Measurements from ENCODE around the gene ZNF750.

Gene ZNF750

DNA sequence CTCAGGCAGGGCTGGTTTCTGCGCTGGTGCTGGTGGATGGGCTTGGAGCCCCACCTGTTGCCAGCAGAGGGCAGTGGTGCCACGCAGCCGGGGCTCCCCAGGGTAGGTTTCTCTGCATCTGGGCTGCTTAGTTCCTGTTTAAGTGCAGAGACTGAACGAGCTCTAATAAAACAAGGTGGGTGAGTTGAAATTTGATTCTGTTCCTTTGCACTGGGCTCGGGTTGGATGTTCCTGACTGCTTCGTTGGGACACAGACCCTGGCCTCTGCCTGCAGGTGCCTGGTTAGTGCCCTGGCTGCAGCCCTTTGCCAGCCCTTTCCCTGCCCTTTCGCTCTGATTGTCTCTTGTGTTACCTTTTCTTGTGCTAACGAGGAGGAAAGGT is 57.9 kb downstream of the ZNF750 start:
- H3K4me3 ChIP-seq (ENCODE audit: low read length), result no peak overlapping the region
- H3K9ac ChIP-seq (ENCODE audit: low read depth, low read length), result no peak overlapping the region
- H3K9me3 ChIP-seq (ENCODE audit: insufficient read depth, low read depth, low read length), result no peaks in the 10 kb centered on the region
- peaks cover 3% of the 10 kb centered on the region; the same call in 1 of the 2 replicates for H3K4me1 ChIP-seq (ENCODE audit: insufficient read depth, low read length)
- no peak overlapping the region for H3K27ac ChIP-seq (ENCODE audit: low read length)
- peaks cover 36% of the 10 kb centered on the region for H3K36me3 ChIP-seq (ENCODE audit: insufficient read depth, low read depth, low read length)
- H3K27me3 ChIP-seq (ENCODE audit: insufficient read depth, low read length), result no peaks in the 10 kb centered on the region

DNA sequence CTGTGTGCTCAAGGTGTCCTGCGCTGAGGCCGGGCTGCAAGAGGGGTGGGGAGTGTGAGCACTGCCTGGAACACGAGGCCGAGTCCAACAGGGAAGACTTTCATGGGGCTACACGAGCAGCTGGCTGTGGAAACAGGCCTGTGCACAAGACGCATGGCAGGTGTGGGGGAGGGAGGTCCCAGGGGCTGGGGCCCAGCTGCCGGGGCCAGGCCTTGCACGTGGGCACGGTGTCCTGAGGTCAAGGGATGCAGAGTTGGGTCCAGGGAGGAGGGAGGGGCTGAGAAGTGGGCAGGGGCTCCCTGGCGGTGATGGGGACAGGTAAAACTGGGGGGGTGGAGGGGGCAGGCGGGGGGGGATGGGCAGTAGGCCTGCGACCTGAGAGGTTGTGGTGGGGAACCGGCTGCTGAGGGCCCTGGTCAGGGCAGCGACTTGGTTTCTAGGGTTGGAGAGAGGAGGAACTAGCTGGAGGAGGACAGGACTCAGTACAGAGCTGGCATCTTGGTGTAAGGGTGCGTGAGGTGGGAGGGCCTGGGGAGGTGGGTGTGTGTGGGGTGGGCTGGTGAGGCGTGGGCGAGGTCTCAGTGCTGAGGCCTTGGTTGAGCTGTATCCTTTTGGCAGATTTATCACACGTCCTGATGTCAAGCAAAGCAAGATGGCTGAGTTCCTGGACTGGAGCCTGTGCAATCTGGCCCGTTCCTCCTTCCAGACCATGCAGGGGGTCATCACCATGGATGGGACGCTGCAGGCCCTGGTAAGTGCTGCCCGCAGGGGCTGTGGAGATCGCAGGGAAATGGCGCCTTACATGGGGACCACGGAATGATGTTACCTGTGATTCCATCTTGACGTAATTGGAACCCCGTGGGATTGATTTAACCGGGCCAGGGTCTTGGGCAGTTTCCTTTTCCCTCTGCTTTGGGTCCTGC is 58.6 kb downstream of the ZNF750 start:
- H3K27me3 ChIP-seq (ENCODE audit: insufficient read depth, low read length), result no peaks in the 10 kb centered on the region
- no peaks in the 10 kb centered on the region for H3K9me3 ChIP-seq (ENCODE audit: insufficient read depth, low read depth, low read length)
- H3K4me1 ChIP-seq (ENCODE audit: insufficient read depth, low read length), result peaks cover 3% of the 10 kb centered on the region; the same call in 1 of the 2 replicates
- no peak overlapping the region for H3K27ac ChIP-seq (ENCODE audit: low read length)
- no peak overlapping the region for H3K4me3 ChIP-seq (ENCODE audit: low read length)
- H3K36me3 ChIP-seq (ENCODE audit: insufficient read depth, low read depth, low read length), result peaks cover 43% of the 10 kb centered on the region
- H3K9ac ChIP-seq (ENCODE audit: low read depth, low read length), result no peak overlapping the region

DNA sequence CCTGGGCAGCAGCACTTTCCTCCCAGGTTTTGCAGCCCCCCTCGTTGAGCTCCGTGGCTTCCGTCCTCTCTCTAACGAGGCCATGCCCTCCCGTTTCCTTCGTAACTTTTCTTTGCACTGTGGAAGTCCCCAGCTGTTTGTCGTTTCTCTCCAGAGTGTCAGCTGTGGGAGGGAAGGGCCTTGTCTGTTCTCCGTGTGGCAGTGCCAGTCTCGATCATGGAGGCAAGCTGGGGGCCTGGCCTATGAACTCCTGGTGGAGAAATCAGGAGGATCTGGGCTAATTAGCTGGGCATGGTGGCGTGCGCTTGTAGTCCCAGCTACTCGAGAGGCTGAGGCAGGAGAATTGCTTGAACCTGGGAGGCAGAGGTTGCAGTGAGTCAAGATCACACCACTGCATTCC is 59.6 kb downstream of the ZNF750 start:
- Histone ChIP-seq H3K27ac (ENCODE audit: low read length) (no peak overlapping the region), H3K9ac (ENCODE audit: low read depth, low read length) (no peak overlapping the region), H3K9me3 (ENCODE audit: insufficient read depth, low read depth, low read length) (no peaks in the 10 kb centered on the region), H3K4me1 (ENCODE audit: insufficient read depth, low read length) (peaks cover 3% of the 10 kb centered on the region; the same call in 1 of the 2 replicates), H3K27me3 (ENCODE audit: insufficient read depth, low read length) (no peaks in the 10 kb centered on the region), H3K4me3 (ENCODE audit: low read length) (no peak overlapping the region), H3K36me3 (ENCODE audit: insufficient read depth, low read depth, low read length) (peaks cover 48% of the 10 kb centered on the region)

DNA sequence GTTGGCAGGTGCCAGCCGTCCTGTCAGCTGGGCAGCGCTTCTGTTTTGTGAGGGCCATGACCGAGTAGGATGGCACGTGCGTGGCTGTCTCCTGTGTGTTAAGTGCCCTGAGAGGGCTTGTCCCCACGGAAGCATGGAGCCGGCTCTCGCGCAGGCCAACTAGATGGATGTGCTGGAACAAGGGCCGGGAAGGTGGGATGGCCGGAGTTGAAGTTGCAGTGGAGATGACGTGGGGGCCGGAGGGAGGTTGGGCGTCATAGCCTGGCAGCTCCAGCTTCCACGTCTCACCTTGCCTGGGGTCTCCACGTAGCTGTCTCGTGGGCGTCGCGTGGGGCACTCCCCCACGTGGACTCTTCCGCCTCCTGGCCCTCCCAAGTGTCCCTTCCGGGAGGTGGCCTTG is 60.3 kb downstream of the ZNF750 start:
- H3K4me1 ChIP-seq (ENCODE audit: insufficient read depth, low read length), result peaks cover 3% of the 10 kb centered on the region; the same call in 1 of the 2 replicates

More for the DNA sequence above, 60.3 kb downstream of the ZNF750 start:
- Histone ChIP-seq H3K36me3 (ENCODE audit: insufficient read depth, low read depth, low read length) (peaks cover 47% of the 10 kb centered on the region), H3K4me3 (ENCODE audit: low read length) (no peak overlapping the region), H3K9ac (ENCODE audit: low read depth, low read length) (no peak overlapping the region), H3K27me3 (ENCODE audit: insufficient read depth, low read length) (no peaks in the 10 kb centered on the region), H3K9me3 (ENCODE audit: insufficient read depth, low read depth, low read length) (no peaks in the 10 kb centered on the region), H3K27ac (ENCODE audit: low read length) (no peak overlapping the region)

Measured in iPS-20b (cell line).